IMR-90 (cell line): ENCODE results near the gene FAM174B. TPM values are rescaled to one million over a fixed set of nuclear protein-coding genes. Genes with fewer than 3 reads are reported as not detected.

Source experiments
- ATAC-seq: fragments of 200-7000 bp; cut with Tn5 transposase; 2 replicates; pipeline ENCODE4 v1.9.1; 2020; ENCODE audit warnings: low read depth, mild to moderate bottlenecking, moderate library complexity
- BruUV-seq: library from RNA; stranded (reverse); fragments of 400-500 nt; replicated peaks from 2 replicates; lab custom pipeline; 2021; lab: Mats Ljungman, UMichigan
- CTCF ChIA-PET: fragments of 300-600 bp; formaldehyde crosslinking; extraction: SDS; loops from one replicate; lab custom pipeline; 2021; ENCODE audit warnings: antibody characterized with exemption; lab: Yijun Ruan, JAX
- POLR2A ChIA-PET: fragments of 300-600 bp; sonication (Branson Sonifier 250); formaldehyde crosslinking; loops from one replicate; lab custom pipeline; 2022; ENCODE audit warnings: antibody characterized with exemption; ENCODE audit not compliant: unreplicated experiment; lab: Charles Lee
- DNase-seq: peaks from one replicate; pipeline ENCODE4 v3.0.0; 2013
- H2AFZ ChIP-seq: replicated peaks from 2 replicates; pipeline ENCODE3; 2013; ENCODE audit warnings: low read length, mild to moderate bottlenecking; ENCODE audit not compliant: poor library complexity
- H2AK5ac ChIP-seq: 2 replicates; pipeline ENCODE4 v1.6.1; 2013; ENCODE audit warnings: low read depth, low read length, inconsistent platforms
- H2AK9ac ChIP-seq: replicated peaks from 2 replicates; pipeline ENCODE3; 2013; ENCODE audit warnings: mild to moderate bottlenecking, low read depth, low read length, moderate library complexity; ENCODE audit not compliant: poor library complexity
- H2BK120ac ChIP-seq: 2 replicates; pipeline ENCODE4 v1.6.1; 2013; ENCODE audit warnings: low read depth, low read length, inconsistent platforms
- H2BK15ac ChIP-seq: 3 replicates; pipeline ENCODE4 v1.6.1; 2013; ENCODE audit warnings: low read depth, low read length, inconsistent platforms
- H2BK20ac ChIP-seq: 2 replicates; pipeline ENCODE4 v1.6.1; 2013; ENCODE audit warnings: low read depth, mild to moderate bottlenecking, inconsistent platforms, low read length, moderate library complexity
- H2BK5ac ChIP-seq: 2 replicates; pipeline ENCODE4 v1.6.1; 2013; ENCODE audit warnings: mild to moderate bottlenecking, low read depth, low read length, inconsistent platforms; ENCODE audit not compliant: poor library complexity, severe bottlenecking
- H3K14ac ChIP-seq: replicated peaks from 2 replicates; pipeline ENCODE4 v1.6.1; 2013; ENCODE audit warnings: low read depth, low read length, inconsistent platforms
- H3K18ac ChIP-seq: 2 replicates; pipeline ENCODE4 v1.6.1; 2013; ENCODE audit warnings: low read depth, low read length, control low read depth
- H3K23ac ChIP-seq: 2 replicates; pipeline ENCODE4 v1.6.1; 2013; ENCODE audit warnings: low read depth, low read length, inconsistent platforms
- H3K27ac ChIP-seq: 2 replicates; pipeline ENCODE4 v1.5.1; 2013; ENCODE audit warnings: mild to moderate bottlenecking, control low read depth, low read length; ENCODE audit not compliant: insufficient read depth
- H3K27me3 ChIP-seq: 2 replicates; pipeline ENCODE4 v1.6.1; 2013; ENCODE audit warnings: low read length; ENCODE audit not compliant: control insufficient read depth, insufficient read depth
- H3K36me3 ChIP-seq: 2 replicates; pipeline ENCODE4 v1.6.1; 2013; ENCODE audit warnings: low read length, mixed read lengths; ENCODE audit not compliant: control insufficient read depth, insufficient read depth
- H3K4ac ChIP-seq: 2 replicates; pipeline ENCODE4 v1.6.1; 2013; ENCODE audit warnings: low read depth, low read length, inconsistent platforms
- H3K4me1 ChIP-seq: 2 replicates; pipeline ENCODE4 v1.6.1; 2013; ENCODE audit warnings: low read length, mixed read lengths; ENCODE audit not compliant: control insufficient read depth, insufficient read depth
- H3K4me2 ChIP-seq: 2 replicates; pipeline ENCODE4 v1.6.1; 2013; ENCODE audit warnings: low read depth, mild to moderate bottlenecking, control low read depth, low read length, moderate library complexity
- H3K4me3 ChIP-seq: 2 replicates; pipeline ENCODE4 v1.5.1; 2013; ENCODE audit warnings: low read depth, mild to moderate bottlenecking, control low read depth, low read length, moderate library complexity; ENCODE audit not compliant: insufficient read depth
- H3K56ac ChIP-seq: 2 replicates; pipeline ENCODE4 v1.6.1; 2013; ENCODE audit warnings: low read length, inconsistent platforms; ENCODE audit not compliant: insufficient read depth; ENCODE audit errors: extremely low read depth
- H3K79me1 ChIP-seq, 2 experiments: 2 replicates each; pipeline ENCODE4 v1.6.1; 2013; ENCODE audit warnings: low read length in 2 of 2, inconsistent platforms in 1 of 2, low read depth in 1 of 2
- H3K9ac ChIP-seq: 2 replicates; pipeline ENCODE4 v1.6.1; 2013; ENCODE audit warnings: low read depth, low read length, control low read depth
- H3K9me1 ChIP-seq: 2 replicates; pipeline ENCODE4 v1.6.1; 2013; ENCODE audit warnings: low read length, inconsistent platforms; ENCODE audit not compliant: insufficient read depth
- H3K9me3 ChIP-seq: 2 replicates; pipeline ENCODE4 v1.6.1; 2013; ENCODE audit warnings: low read length; ENCODE audit not compliant: control insufficient read depth, insufficient read depth
- H4K20me1 ChIP-seq: 2 replicates; pipeline ENCODE4 v1.6.1; 2013; ENCODE audit warnings: low read length, inconsistent platforms; ENCODE audit not compliant: insufficient read depth
- H4K5ac ChIP-seq: 2 replicates; pipeline ENCODE4 v1.6.1; 2013; ENCODE audit warnings: mild to moderate bottlenecking, low read depth, low read length, control low read depth
- H4K8ac ChIP-seq, 2 experiments: 2 replicates each; pipeline ENCODE4 v1.6.1; 2013; ENCODE audit warnings: low read depth in 2 of 2, low read length in 2 of 2, control low read depth in 1 of 2, inconsistent platforms in 1 of 2
- H4K91ac ChIP-seq: 2 replicates; pipeline ENCODE4 v1.6.1; 2013; ENCODE audit warnings: low read depth, low read length, inconsistent platforms; ENCODE audit not compliant: insufficient read depth
- BHLHE40 ChIP-seq: fragments of 150-350 bp; IDR thresholded peaks from 2 replicates; pipeline ENCODE4 v1.6.1; 2016; ENCODE audit warnings: mild to moderate bottlenecking, low read depth, low read length
- CEBPB ChIP-seq: IDR thresholded peaks from 2 replicates; pipeline ENCODE4 v1.6.1; 2012; ENCODE audit warnings: low read depth, low read length, improper control_type of control experiment
- CHD1 ChIP-seq: IDR thresholded peaks from 2 replicates; pipeline ENCODE4 v1.6.1; 2012; ENCODE audit warnings: low read depth, low read length, improper control_type of control experiment
- FOS ChIP-seq: fragments of 150-350 bp; IDR thresholded peaks from 2 replicates; pipeline ENCODE4 v1.6.1; 2016; ENCODE audit warnings: low read depth, low read length
- MAFK ChIP-seq: IDR thresholded peaks from 2 replicates; pipeline ENCODE4 v1.6.1; 2012; ENCODE audit warnings: low read depth, low read length, improper control_type of control experiment
- MAZ ChIP-seq: IDR thresholded peaks from 2 replicates; pipeline ENCODE4 v1.6.1; 2012; ENCODE audit warnings: low read depth, mild to moderate bottlenecking, low read length, improper control_type of control experiment, moderate library complexity, borderline replicate concordance
- MXI1 ChIP-seq: IDR thresholded peaks from 2 replicates; pipeline ENCODE4 v1.6.1; 2012; ENCODE audit warnings: low read depth, mild to moderate bottlenecking, low read length, moderate library complexity, borderline replicate concordance
- NFE2L2 ChIP-seq: fragments of 150-350 bp; IDR thresholded peaks from 2 replicates; pipeline ENCODE4 v1.6.1; 2016; ENCODE audit warnings: low read depth, mild to moderate bottlenecking, low read length
- POLR2A ChIP-seq: IDR thresholded peaks from 2 replicates; pipeline ENCODE4 v1.6.1; 2012; ENCODE audit warnings: mild to moderate bottlenecking, low read depth, low read length
- RAD21 ChIP-seq: IDR thresholded peaks from 2 replicates; pipeline ENCODE4 v1.6.1; 2012; ENCODE audit warnings: low read length, improper control_type of control experiment
- RCOR1 ChIP-seq: IDR thresholded peaks from 2 replicates; pipeline ENCODE4 v1.6.1; 2012; ENCODE audit warnings: mild to moderate bottlenecking, low read length, improper control_type of control experiment; ENCODE audit not compliant: insufficient replicate concordance
- RFX5 ChIP-seq: IDR thresholded peaks from 2 replicates; pipeline ENCODE4 v1.8.0; 2012; ENCODE audit warnings: low read depth, mild to moderate bottlenecking, low read length, moderate library complexity
- SMC3 ChIP-seq: fragments of 150-350 bp; IDR thresholded peaks from 2 replicates; pipeline ENCODE4 v1.6.1; 2016; ENCODE audit warnings: low read depth, mild to moderate bottlenecking, antibody characterized with exemption, low read length, moderate library complexity
- WGBS, 2 experiments: methylation state at CpG; one replicate each; pipeline versions ENCODE4 v1.1.5 to v1.1.7; 2013; ENCODE audit warnings: missing lambda C conversion rate in 2 of 2; ENCODE audit not compliant: insufficient read length in 1 of 2; ENCODE audit errors: extremely low coverage in 2 of 2; 5-methylcytosine and 5-hydroxymethylcytosine counted together
- dilution Hi-C: fragments of 300-500 bp; cut with HindIII; formaldehyde crosslinking; loops from one replicate; pipeline ENCODE4 v1.14.3; 2018; ENCODE audit warnings: low sequenced_read_pairs; ENCODE audit not compliant: unreplicated experiment
- in situ Hi-C: fragments of 300-500 bp; cut with MboI; formaldehyde crosslinking; loops from 3 replicates; pipeline ENCODE4 v1.14.3; 2019; ENCODE audit warnings: low sequenced_read_pairs, inconsistent platforms, mixed read lengths
- intact Hi-C: fragments of 100-400 bp; cut with micrococcal nuclease; formaldehyde crosslinking; loops from 2 replicates; pipeline ENCODE4 v1.10.0; 2022
- polyA plus RNA-seq, 3 experiments: library from polyadenylated mRNA; depleted of rRNA; stranded (reverse); fragments of >200 nt; gene quantifications; 2 replicates each; pipeline ENCODE4 v1.2.3, GENCODE V29; 2012; ENCODE audit warnings: low replicate concordance in 1 of 3
- total RNA-seq: library from RNA; depleted of rRNA; stranded (reverse); fragments of >200 nt; gene quantifications from 2 replicates; pipeline ENCODE4 v1.2.3, GENCODE V29; 2012
- TF ChIP-seq, protein P1 (sequence below): fragments of 150-350 bp; IDR thresholded peaks from 2 replicates; pipeline ENCODE4 v1.6.1; 2017; ENCODE audit warnings: mild to moderate bottlenecking, antibody characterized with exemption, low read length, low read depth
- TF ChIP-seq, protein P2 (sequence below): conservative IDR thresholded peaks from 2 replicates; pipeline ENCODE4 v1.5.1; 2012; ENCODE audit warnings: mild to moderate bottlenecking, low read depth, low read length, improper control_type of control experiment
- TF ChIP-seq, protein P3 (sequence below): fragments of 150-350 bp; IDR thresholded peaks from 2 replicates; pipeline ENCODE4 v1.6.1; 2016; ENCODE audit warnings: low read depth, mild to moderate bottlenecking, low read length, moderate library complexity, borderline replicate concordance

Gene FAM174B
- total and polyA plus RNA-seq, 2 of the 4 experiments (the other 2 are of a cell fraction), result 0.18 to 0.56 TPM

DNA sequence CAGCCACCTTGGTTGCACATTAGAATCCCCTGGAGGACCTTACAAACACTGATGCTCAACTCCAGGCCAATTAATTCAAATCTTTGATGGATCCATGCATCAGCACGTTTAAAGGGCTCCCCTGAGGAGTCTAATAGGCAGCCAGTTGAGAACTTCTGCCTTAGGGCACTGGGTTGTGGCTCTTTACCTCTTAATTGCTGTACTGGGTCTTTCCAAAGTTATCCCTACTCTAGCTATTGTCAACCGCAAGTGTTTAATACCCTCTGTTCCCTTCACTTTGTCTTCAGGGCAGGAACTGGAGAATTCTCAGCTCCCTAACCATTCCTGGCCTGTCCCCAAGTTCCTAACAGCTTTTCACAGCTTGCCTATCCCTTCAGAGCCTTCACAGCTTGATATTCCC lies 15.0 kb upstream of the FAM174B start:
- CTCF ChIA-PET, result no interaction called here
- Histone ChIP-seq H3K9ac (no peak overlapping the region), H3K4ac (no peak overlapping the region), H3K56ac (no peak overlapping the region), H2AFZ (no peak overlapping the region), H3K79me1 (no peaks in the 10 kb centered on the region), H3K23ac (no peak overlapping the region), H2BK15ac (no peak overlapping the region), H3K27ac (no peak overlapping the region), H3K4me3 (no peak overlapping the region), H2BK20ac (no peak overlapping the region), H2AK5ac (no peak overlapping the region), H3K9me3 (no peaks in the 10 kb centered on the region), H3K4me2 (no peak overlapping the region), H3K4me1 (peaks cover 2% of the 10 kb centered on the region; the same call in 1 of the 2 replicates), H2AK9ac (no peak overlapping the region), H3K9me1 (no peaks in the 10 kb centered on the region), H4K20me1 (no peaks in the 10 kb centered on the region), H2BK5ac (no peak overlapping the region), H4K8ac (no peak overlapping the region), H4K5ac (no peak overlapping the region), H2BK120ac (no peak overlapping the region), H3K36me3 (no peaks in the 10 kb centered on the region), H3K14ac (no peak overlapping the region), H3K27me3 (peaks cover 14% of the 10 kb centered on the region), H4K91ac (no peak overlapping the region), H3K18ac (no peak overlapping the region)
- dilution Hi-C loops (no loop called here), intact Hi-C loops (no loop called here), in situ Hi-C loops (no loop called here)
- POLR2A ChIA-PET, result no interaction called here
- TF ChIP-seq FOS (no peak), MXI1 (no peak), CEBPB (no peak), SMC3 (no peak), BHLHE40 (no peak), RFX5 (no peak), NFE2L2 (no peak), MAZ (no peak), RAD21 (no peak), CHD1 (no peak), RCOR1 (no peak), MAFK (no peak), POLR2A (no peak)
- TF ChIP-seq, protein P1, sequence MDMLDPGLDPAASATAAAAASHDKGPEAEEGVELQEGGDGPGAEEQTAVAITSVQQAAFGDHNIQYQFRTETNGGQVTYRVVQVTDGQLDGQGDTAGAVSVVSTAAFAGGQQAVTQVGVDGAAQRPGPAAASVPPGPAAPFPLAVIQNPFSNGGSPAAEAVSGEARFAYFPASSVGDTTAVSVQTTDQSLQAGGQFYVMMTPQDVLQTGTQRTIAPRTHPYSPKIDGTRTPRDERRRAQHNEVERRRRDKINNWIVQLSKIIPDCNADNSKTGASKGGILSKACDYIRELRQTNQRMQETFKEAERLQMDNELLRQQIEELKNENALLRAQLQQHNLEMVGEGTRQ, result no peak
- TF ChIP-seq, protein P2, sequence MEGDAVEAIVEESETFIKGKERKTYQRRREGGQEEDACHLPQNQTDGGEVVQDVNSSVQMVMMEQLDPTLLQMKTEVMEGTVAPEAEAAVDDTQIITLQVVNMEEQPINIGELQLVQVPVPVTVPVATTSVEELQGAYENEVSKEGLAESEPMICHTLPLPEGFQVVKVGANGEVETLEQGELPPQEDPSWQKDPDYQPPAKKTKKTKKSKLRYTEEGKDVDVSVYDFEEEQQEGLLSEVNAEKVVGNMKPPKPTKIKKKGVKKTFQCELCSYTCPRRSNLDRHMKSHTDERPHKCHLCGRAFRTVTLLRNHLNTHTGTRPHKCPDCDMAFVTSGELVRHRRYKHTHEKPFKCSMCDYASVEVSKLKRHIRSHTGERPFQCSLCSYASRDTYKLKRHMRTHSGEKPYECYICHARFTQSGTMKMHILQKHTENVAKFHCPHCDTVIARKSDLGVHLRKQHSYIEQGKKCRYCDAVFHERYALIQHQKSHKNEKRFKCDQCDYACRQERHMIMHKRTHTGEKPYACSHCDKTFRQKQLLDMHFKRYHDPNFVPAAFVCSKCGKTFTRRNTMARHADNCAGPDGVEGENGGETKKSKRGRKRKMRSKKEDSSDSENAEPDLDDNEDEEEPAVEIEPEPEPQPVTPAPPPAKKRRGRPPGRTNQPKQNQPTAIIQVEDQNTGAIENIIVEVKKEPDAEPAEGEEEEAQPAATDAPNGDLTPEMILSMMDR, result no peak
- TF ChIP-seq, protein P3, sequence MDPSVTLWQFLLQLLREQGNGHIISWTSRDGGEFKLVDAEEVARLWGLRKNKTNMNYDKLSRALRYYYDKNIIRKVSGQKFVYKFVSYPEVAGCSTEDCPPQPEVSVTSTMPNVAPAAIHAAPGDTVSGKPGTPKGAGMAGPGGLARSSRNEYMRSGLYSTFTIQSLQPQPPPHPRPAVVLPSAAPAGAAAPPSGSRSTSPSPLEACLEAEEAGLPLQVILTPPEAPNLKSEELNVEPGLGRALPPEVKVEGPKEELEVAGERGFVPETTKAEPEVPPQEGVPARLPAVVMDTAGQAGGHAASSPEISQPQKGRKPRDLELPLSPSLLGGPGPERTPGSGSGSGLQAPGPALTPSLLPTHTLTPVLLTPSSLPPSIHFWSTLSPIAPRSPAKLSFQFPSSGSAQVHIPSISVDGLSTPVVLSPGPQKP, result no peak
- BruUV-seq, result no TSS peak
- no peak for ATAC-seq
- no peak for DNase-seq
- no CpG with 5 or more reads among the region's 2 CpGs for WGBS, 2 experiments
